OCI-LY1 (cell line): ENCODE data around the gene B3GNT2.

Source experiments
- H2AFZ ChIP-seq: fragments of 200-600 bp; sonication (generic), shearing (Covaris generic); 2 replicates; pipeline ENCODE4 v1.6.0; 2014; ENCODE audit warnings: antibody characterized with exemption, mild to moderate bottlenecking, low read length
- H3F3A ChIP-seq: fragments of 200-600 bp; sonication (generic), shearing (Covaris generic); 2 replicates; pipeline ENCODE4 v1.6.0; 2014; ENCODE audit warnings: mild to moderate bottlenecking, antibody characterized with exemption, low read length, moderate library complexity; ENCODE audit not compliant: insufficient read depth
- H3K27ac ChIP-seq: fragments of 200-600 bp; sonication (generic); 2 replicates; pipeline ENCODE4 v1.5.1; 2014; ENCODE audit warnings: low read length, mixed run types, mild to moderate bottlenecking, low read depth; ENCODE audit not compliant: poor library complexity, severe bottlenecking
- H3K27me3 ChIP-seq: fragments of 200-600 bp; sonication (generic); 2 replicates; pipeline ENCODE4 v1.6.0; 2014; ENCODE audit warnings: antibody characterized with exemption, mild to moderate bottlenecking, low read length, moderate library complexity; ENCODE audit not compliant: insufficient read depth
- H3K36me3 ChIP-seq: fragments of 200-600 bp; sonication (generic); 2 replicates; pipeline ENCODE4 v1.6.1; 2014; ENCODE audit warnings: mild to moderate bottlenecking, antibody characterized with exemption, low read length, moderate library complexity, mixed read lengths; ENCODE audit not compliant: insufficient read depth
- H3K4me1 ChIP-seq: fragments of 200-600 bp; sonication (generic); 2 replicates; pipeline ENCODE4 v1.5.1; 2014; ENCODE audit warnings: mild to moderate bottlenecking, low read length, moderate library complexity; ENCODE audit not compliant: insufficient read depth, severe bottlenecking
- H3K4me2 ChIP-seq: fragments of 200-600 bp; sonication (generic), shearing (Covaris generic); 2 replicates; pipeline ENCODE4 v1.6.1; 2014; ENCODE audit warnings: low read length
- H3K4me3 ChIP-seq: fragments of 200-600 bp; sonication (generic); 2 replicates; pipeline ENCODE4 v1.5.1; 2014; ENCODE audit warnings: low read length, low read depth, mild to moderate bottlenecking, mixed read lengths; ENCODE audit not compliant: poor library complexity, severe bottlenecking
- H3K79me2 ChIP-seq: fragments of 200-600 bp; shearing (Covaris generic); 2 replicates; pipeline ENCODE4 v1.6.1; 2016; ENCODE audit warnings: mixed run types, low read length, mixed read lengths; ENCODE audit not compliant: insufficient read depth
- H3K9ac ChIP-seq: fragments of 200-600 bp; sonication (generic), shearing (Covaris generic); 2 replicates; pipeline ENCODE4 v1.6.1; 2014; ENCODE audit warnings: mild to moderate bottlenecking, low read length, mixed read lengths
- H3K9me2 ChIP-seq: fragments of 200-600 bp; sonication (generic), shearing (Covaris generic); 2 replicates; pipeline ENCODE4 v1.6.1; 2014; ENCODE audit warnings: low read depth, mild to moderate bottlenecking, low read length, mixed read lengths
- H3K9me3 ChIP-seq: fragments of 200-600 bp; shearing (Covaris generic); 2 replicates; pipeline ENCODE4 v1.6.1; 2014; ENCODE audit warnings: low read length, mixed read lengths
- H4K20me1 ChIP-seq: fragments of 200-600 bp; sonication (generic), shearing (Covaris generic); 2 replicates; pipeline ENCODE4 v1.6.0; 2016; ENCODE audit warnings: mild to moderate bottlenecking, low read length; ENCODE audit not compliant: insufficient read depth
- CTCF ChIP-seq: fragments of 200-600 bp; sonication (generic), shearing (Covaris generic); IDR thresholded peaks from 2 replicates; pipeline ENCODE4 v1.5.1; 2017; ENCODE audit warnings: mild to moderate bottlenecking, antibody characterized with exemption, low read length, moderate library complexity, mixed read lengths
- EZH2 ChIP-seq: fragments of 200-600 bp; sonication (generic), shearing (Covaris generic); IDR thresholded peaks from 2 replicates; pipeline ENCODE4 v1.8.0; 2017; ENCODE audit warnings: borderline replicate concordance, mixed run types, mild to moderate bottlenecking, antibody characterized with exemption, low read length, moderate library complexity, mixed read lengths

B3GNT2 gene

DNA sequence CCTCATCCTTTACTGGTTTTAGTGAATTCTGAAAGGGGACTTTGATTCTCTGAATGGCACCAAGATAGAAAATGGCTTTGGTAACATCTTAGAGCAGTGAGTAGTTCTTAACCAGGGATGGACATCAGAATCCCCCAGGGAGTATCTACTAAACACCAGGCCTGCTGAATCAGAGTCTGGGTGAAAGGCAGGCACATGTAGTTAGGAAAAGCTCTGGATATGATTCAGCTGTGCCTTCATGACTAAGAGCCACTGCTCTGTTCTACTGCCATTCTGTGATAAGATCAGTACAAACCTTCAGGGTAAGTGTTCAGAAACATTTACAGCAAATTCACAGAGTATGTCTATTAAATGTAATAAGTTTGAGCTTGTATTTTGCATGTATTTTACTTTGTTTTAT is 46.2 kb upstream of the B3GNT2 start:
- Histone ChIP-seq H3K4me3 (no peak overlapping the region), H3K79me2 (no peaks in the 10 kb centered on the region), H2AFZ (no peak overlapping the region), H3K27ac (no peak overlapping the region), H3K9me3 (no peaks in the 10 kb centered on the region), H3K4me1 (peaks cover 25% of the 10 kb centered on the region), H4K20me1 (no peaks in the 10 kb centered on the region), H3K36me3 (no peaks in the 10 kb centered on the region), H3K4me2 (no peak overlapping the region), H3K27me3 (no peaks in the 10 kb centered on the region), H3K9ac (no peak overlapping the region), H3K9me2 (no peaks in the 10 kb centered on the region), H3F3A (peaks cover 3% of the 10 kb centered on the region; the same call in 1 of the 2 replicates)
- TF ChIP-seq CTCF: no peak

DNA sequence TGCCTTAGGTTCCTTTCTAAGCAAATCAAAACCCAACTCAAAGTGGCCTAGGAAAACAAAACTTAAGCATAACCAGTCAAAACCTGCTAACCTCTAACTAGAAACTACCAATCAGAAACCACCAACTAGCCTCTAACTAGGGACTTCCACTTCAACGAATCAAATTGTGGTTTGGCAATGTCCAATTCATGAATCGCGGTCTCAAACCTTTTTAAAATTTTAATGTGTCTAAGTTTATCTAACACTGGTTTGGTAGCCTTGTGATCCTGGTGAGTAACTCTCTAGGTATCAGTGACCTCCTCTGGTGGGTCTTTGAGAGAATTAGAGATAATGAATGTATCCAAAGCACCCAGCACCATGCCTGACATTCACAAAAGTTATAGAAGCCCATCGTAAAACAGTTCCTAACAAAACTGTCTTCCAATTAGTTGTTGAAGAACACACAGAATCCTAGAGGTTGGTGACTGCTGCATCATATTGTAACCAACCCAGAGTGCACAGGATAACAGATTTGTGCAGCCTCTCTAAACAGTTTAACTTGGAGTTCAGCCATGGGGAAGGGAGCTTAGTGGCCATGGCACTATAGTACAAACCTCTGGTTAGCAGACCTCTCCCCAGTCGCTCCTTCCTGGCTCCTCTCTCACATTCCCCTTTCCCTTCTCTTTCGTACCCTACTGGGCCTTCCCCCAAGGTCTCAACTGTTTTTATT is 45.2 kb upstream of the B3GNT2 start:
- H3K79me2 ChIP-seq: no peaks in the 10 kb centered on the region
- H3K9me3 ChIP-seq: peaks cover 7% of the 10 kb centered on the region; the same call in 1 of the 2 replicates
- H3K4me3 ChIP-seq: no peak overlapping the region
- no peaks in the 10 kb centered on the region for H3K36me3 ChIP-seq
- H3K9me2 ChIP-seq: no peaks in the 10 kb centered on the region
- no peaks in the 10 kb centered on the region for H3K27me3 ChIP-seq
- no peak overlapping the region for H3K9ac ChIP-seq
- H3K4me2 ChIP-seq: no peak overlapping the region
- peaks cover 3% of the 10 kb centered on the region; the same call in 1 of the 2 replicates for H3F3A ChIP-seq
- H3K27ac ChIP-seq: no peak overlapping the region
- TF ChIP-seq EZH2 (no peak), CTCF (no peak)
- no peak overlapping the region for H2AFZ ChIP-seq
- peaks cover 14% of the 10 kb centered on the region for H3K4me1 ChIP-seq
- H4K20me1 ChIP-seq: no peaks in the 10 kb centered on the region

GRCh38 chr2:62151306-62151638 is 44.6 kb upstream of the B3GNT2 start:
- no peak overlapping the region for H2AFZ ChIP-seq
- no peak for TF ChIP-seq EZH2
- TF ChIP-seq CTCF: no peak
- peaks cover 9% of the 10 kb centered on the region for H3K4me1 ChIP-seq
- no peaks in the 10 kb centered on the region for H3K36me3 ChIP-seq
- H3K4me3 ChIP-seq: no peak overlapping the region
- no peaks in the 10 kb centered on the region for H3K9me2 ChIP-seq
- no peak overlapping the region for H3K27ac ChIP-seq
- peaks cover 3% of the 10 kb centered on the region; the same call in 1 of the 2 replicates for H3F3A ChIP-seq
- no peaks in the 10 kb centered on the region for H4K20me1 ChIP-seq
- H3K9me3 ChIP-seq: peaks cover 7% of the 10 kb centered on the region; the same call in 1 of the 2 replicates
- no peak overlapping the region for H3K9ac ChIP-seq
- H3K79me2 ChIP-seq: no peaks in the 10 kb centered on the region
- H3K4me2 ChIP-seq: no peak overlapping the region
- H3K27me3 ChIP-seq: no peaks in the 10 kb centered on the region
